Calu3 (cell line): Measurements from ENCODE around the gene MAFF. TPM values are rescaled to one million over a fixed set of nuclear protein-coding genes. Genes with fewer than 3 reads are reported as not detected.
"Not testable (repeated sequence)": the region's sequence is repeated elsewhere in the genome, so short reads cannot be mapped to it uniquely, and the experiment has no call there.

Experiments used
- BruUV-seq: library from RNA; stranded (reverse); fragments of 400-500 nt; replicated peaks from 2 replicates; lab custom pipeline; 2021; lab: Mats Ljungman, UMichigan
- CTCF ChIA-PET: fragments of 300-600 bp; sonication (Branson Sonifier 250); formaldehyde crosslinking; loops from one replicate; lab custom pipeline; 2022; ENCODE audit warnings: antibody characterized with exemption; lab: Charles Lee
- DNase-seq: peaks from one replicate; pipeline ENCODE4 v3.0.0; 2022
- H3K27ac Mint-ChIP-seq: one replicate; pipeline ENCODE4 v1.8.0; 2022; ENCODE audit warnings: mixed read lengths; ENCODE audit not compliant: unreplicated experiment
- H3K27me3 Mint-ChIP-seq: one replicate; pipeline ENCODE4 v1.8.0; 2022; ENCODE audit warnings: mixed read lengths; ENCODE audit not compliant: unreplicated experiment
- H3K36me3 Mint-ChIP-seq: one replicate; pipeline ENCODE4 v1.8.0; 2022; ENCODE audit warnings: mild to moderate bottlenecking, moderate library complexity, mixed read lengths; ENCODE audit not compliant: insufficient read depth, unreplicated experiment
- H3K4me1 Mint-ChIP-seq: one replicate; pipeline ENCODE4 v1.8.0; 2022; ENCODE audit warnings: mild to moderate bottlenecking, low read depth, mixed read lengths; ENCODE audit not compliant: unreplicated experiment
- H3K4me3 Mint-ChIP-seq: one replicate; pipeline ENCODE4 v1.8.0; 2022; ENCODE audit warnings: mild to moderate bottlenecking, low read depth, moderate library complexity, mixed read lengths; ENCODE audit not compliant: unreplicated experiment
- H3K9me3 Mint-ChIP-seq: one replicate; pipeline ENCODE4 v1.8.0; 2022; ENCODE audit warnings: low read depth, mixed read lengths; ENCODE audit not compliant: unreplicated experiment
- intact Hi-C: fragments of 100-400 bp; cut with micrococcal nuclease; formaldehyde crosslinking; loops from one replicate; pipeline ENCODE4 v1.10.0; 2022; ENCODE audit not compliant: unreplicated experiment
- total RNA-seq: library from RNA; stranded (reverse); gene quantifications from 2 replicates; pipeline ENCODE4 v1.2.3, GENCODE V29; 2022
- TF ChIP-seq, protein P1 (sequence below): fragments of 200-600 bp; IDR thresholded peaks from one replicate; pipeline ENCODE4 v1.8.0; 2022; ENCODE audit warnings: antibody characterized with exemption; ENCODE audit not compliant: unreplicated experiment

MAFF gene
- total RNA-seq, 1 experiment from 2014 or later: 62.4 TPM

DNA sequence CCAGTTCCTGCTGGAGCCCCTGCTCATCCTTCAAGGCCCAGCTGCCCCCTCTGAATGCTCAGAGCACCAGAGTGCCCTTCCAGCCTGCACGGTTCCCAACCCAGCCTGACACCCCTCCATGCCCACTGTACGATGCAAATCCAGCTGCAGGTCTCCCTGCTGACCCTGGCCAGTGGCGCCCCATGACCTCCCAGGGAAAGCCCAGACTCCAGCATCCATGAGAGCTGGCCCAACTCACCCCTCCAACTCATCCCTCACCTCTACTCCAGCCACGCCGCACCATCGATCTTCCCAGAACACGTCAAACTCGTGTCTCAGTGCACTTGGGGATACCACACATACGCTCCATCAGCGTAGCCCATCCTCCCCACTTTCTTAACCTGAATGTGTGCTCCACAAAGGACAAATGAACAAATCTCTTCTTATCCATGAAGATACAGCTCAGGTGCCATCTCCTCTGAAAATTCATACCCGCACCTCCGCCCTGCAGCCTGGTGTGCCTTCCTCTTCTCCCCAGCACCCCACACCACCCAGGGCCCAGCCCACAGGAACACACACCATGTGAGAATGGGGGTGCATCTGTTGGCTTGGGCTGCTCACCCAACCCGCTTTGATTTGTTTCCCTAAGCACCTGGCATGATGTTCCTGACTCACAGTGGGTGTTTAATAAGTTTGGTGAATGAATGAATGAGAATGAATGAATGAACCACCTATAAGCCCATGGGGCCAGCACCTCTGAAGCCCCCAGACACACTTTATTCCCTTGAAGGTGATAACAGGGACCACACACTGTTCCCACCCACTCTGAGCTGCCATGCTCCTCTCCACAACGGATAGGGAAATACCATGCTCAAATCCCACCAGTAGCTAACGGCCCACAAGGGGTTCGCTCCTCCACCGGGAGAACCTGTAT lies 26.3 kb upstream of the MAFF start:
- Mint-ChIP-seq H3K27me3 (no peaks in the 10 kb centered on the region), H3K9me3 (no peaks in the 10 kb centered on the region), H3K36me3 (peaks cover 47% of the 10 kb centered on the region), H3K27ac (peak overlapping the region; percentile 95), H3K4me1 (peaks cover 78% of the 10 kb centered on the region), H3K4me3 (no peak overlapping the region)
- TF ChIP-seq, protein P1, sequence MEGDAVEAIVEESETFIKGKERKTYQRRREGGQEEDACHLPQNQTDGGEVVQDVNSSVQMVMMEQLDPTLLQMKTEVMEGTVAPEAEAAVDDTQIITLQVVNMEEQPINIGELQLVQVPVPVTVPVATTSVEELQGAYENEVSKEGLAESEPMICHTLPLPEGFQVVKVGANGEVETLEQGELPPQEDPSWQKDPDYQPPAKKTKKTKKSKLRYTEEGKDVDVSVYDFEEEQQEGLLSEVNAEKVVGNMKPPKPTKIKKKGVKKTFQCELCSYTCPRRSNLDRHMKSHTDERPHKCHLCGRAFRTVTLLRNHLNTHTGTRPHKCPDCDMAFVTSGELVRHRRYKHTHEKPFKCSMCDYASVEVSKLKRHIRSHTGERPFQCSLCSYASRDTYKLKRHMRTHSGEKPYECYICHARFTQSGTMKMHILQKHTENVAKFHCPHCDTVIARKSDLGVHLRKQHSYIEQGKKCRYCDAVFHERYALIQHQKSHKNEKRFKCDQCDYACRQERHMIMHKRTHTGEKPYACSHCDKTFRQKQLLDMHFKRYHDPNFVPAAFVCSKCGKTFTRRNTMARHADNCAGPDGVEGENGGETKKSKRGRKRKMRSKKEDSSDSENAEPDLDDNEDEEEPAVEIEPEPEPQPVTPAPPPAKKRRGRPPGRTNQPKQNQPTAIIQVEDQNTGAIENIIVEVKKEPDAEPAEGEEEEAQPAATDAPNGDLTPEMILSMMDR: no peak
- no peak for DNase-seq
- BruUV-seq: no TSS peak
- CTCF ChIA-PET: no interaction called here
- intact Hi-C loops: no loop called here

DNA sequence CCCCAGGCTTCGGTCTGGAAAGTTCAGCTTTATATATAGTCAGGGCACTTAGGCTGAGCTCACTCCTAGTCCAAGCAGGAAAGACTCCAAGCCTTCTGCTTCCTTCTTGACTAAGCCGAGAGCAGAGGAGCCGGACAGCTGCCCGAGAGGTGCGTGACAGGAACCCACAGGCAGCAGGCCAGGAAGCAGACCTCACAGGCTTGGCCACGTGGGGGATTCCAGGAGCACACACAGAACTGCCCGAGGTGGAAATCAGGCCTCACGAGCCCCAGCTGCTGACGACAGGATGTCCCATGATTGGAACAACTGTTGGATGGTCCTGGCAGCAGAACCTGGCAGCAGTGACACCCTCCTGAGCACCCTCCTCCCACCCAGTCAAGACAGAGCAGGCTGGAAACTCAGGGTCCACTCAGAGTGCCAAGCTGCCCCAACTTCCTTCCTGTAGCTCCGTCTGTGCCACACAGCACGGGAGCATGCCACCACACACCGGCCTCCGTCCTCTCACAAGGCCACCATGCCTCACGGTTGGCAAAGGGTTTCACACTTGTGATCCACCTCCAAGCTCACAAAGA lies 25.5 kb upstream of the MAFF start:
- peak overlapping the region; percentile 95 for H3K27ac Mint-ChIP-seq
- TF ChIP-seq, protein P1: no peak
- H3K4me1 Mint-ChIP-seq: peaks cover 86% of the 10 kb centered on the region
- BruUV-seq: no TSS peak
- H3K9me3 Mint-ChIP-seq: no peaks in the 10 kb centered on the region
- intact Hi-C loops: no loop called here
- CTCF ChIA-PET: interaction anchor here (0.6 kb wide), 1 partner anchor 30 kb away, joined by 3 read pairs; no protein-coding TSS in a partner anchor
- no peak overlapping the region for H3K4me3 Mint-ChIP-seq
- no peaks in the 10 kb centered on the region for H3K27me3 Mint-ChIP-seq
- peaks cover 55% of the 10 kb centered on the region for H3K36me3 Mint-ChIP-seq
- peak; percentile 52 for DNase-seq

DNA sequence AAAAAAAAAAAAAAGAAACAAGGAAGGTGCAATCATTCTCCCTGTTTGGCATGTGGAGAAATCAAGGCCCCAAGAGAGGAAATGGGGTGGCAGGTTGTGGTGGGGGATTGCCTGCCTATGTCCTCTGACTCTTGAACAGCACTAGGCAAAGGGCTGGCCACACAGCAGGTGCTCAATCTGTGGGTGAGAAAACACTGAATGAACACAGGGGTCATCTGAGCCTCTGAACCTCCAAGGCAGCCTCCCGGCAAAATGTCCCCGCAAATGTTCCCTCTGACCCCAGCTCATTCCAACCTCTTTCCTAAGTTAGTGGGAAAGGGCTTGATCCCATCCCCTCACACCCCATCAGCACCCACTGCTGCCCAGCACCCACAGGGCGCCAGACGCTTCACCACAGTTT lies 24.8 kb upstream of the MAFF start:
- TF ChIP-seq, protein P1: no peak
- peaks cover 62% of the 10 kb centered on the region for H3K36me3 Mint-ChIP-seq
- no peaks in the 10 kb centered on the region for H3K9me3 Mint-ChIP-seq
- intact Hi-C loops: no loop called here
- H3K27ac Mint-ChIP-seq: peak overlapping the region; percentile 95
- CTCF ChIA-PET: interaction anchor here (0.6 to 0.7 kb wide), 3 partner anchors 31 to 76 kb away, joined by 3 to 9 read pairs (median 3); no protein-coding TSS in a partner anchor
- no peaks in the 10 kb centered on the region for H3K27me3 Mint-ChIP-seq
- BruUV-seq: no TSS peak
- H3K4me1 Mint-ChIP-seq: peaks cover 88% of the 10 kb centered on the region
- no peak overlapping the region for H3K4me3 Mint-ChIP-seq
- no peak for DNase-seq

DNA sequence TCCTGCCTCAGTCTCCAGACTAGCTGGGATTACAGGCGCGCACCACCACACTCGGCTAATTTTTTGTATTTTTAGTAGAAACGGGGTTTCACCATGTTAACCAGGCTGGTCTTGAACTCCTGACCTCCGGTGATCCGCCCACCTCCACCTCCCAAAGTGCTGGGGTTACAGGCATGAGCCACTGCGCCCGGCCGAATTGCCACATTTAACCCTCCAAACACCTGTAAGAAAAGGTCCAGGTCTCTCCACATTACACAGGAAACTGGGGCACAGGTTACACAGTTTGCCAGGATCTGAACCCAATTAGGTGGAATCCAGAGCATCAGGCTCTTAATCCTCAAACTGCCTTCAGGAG lies 24.2 kb upstream of the MAFF start:
- H3K9me3 Mint-ChIP-seq, intact Hi-C loops, BruUV-seq, DNase-seq, H3K27me3 Mint-ChIP-seq: not testable (repeated sequence)
- CTCF ChIA-PET: interaction anchor here (0.6 to 1.8 kb wide), 6 partner anchors 10 to 125 kb away, joined by 3 to 9 read pairs (median 3); no protein-coding TSS in a partner anchor
- H3K27ac Mint-ChIP-seq: peak overlapping the region; percentile 95
- H3K36me3 Mint-ChIP-seq: peaks cover 62% of the 10 kb centered on the region
- H3K4me1 Mint-ChIP-seq: peaks cover 84% of the 10 kb centered on the region
- H3K4me3 Mint-ChIP-seq: peak overlapping the region; percentile 46
